Measurements from ENCODE around the gene LPIN1. TPM values are rescaled to one million over a fixed set of nuclear protein-coding genes. Genes with fewer than 3 reads are reported as not detected.

LPIN1 gene
- total and polyA plus RNA-seq, 4 experiments from 2014 or later = 13.3 to 83.9 (median 51.5) TPM

GRCh38 chr2:11829324-11829946 is 83.0 kb downstream of the LPIN1 start:
- Mint-ChIP-seq H3K36me3 (peaks cover 15 to 28% of the 10 kb centered on the region in 2 donors), H3K9me3 (peaks cover 0 to 10% (median 6%) of the 10 kb centered on the region in 8 donors), H3K4me1 (peaks cover 23 to 45% (median 36%) of the 10 kb centered on the region in 4 donors), H3K4me3 (peak overlapping the region; percentile 83 to 92 (median 85)), H3K27ac (peak overlapping the region; percentile 34 to 90 (median 67)), H3K27me3 (no peaks in the 10 kb centered on the region)
- DNase-seq = peak; percentile 36 to 68 (median 50)
- intact Hi-C loops (cut with micrococcal nuclease) = loop anchor here (1.0 kb wide), 3 partner anchors 887 to 1178 kb away; partner anchors contain the start of gene TRIB2
- Histone ChIP-seq H3K27ac (ENCODE audit: low read depth, low read length) (no peak overlapping the region), H3K4me1 (ENCODE audit: insufficient read depth, low read length) (peaks cover 28% of the 10 kb centered on the region), H3K36me3 (ENCODE audit: insufficient read depth, low read length) (peaks cover 17% of the 10 kb centered on the region), H3K9me3 (ENCODE audit: control insufficient read depth in 1 of 2, low read length in 2 of 2) (peaks cover 0 to 2% of the 10 kb centered on the region in 2 donors), H3K27me3 (ENCODE audit: insufficient read depth, low read length) (no peaks in the 10 kb centered on the region), H3K4me3 (ENCODE audit: low read length in 2 of 2) (peak overlapping the region; percentile 52 to 53)
- POLR2A ChIA-PET (ENCODE audit: partially characterized antibody) = interaction anchor here (0.7 to 2.7 kb wide), 6 partner anchors 29 to 1068 kb away, joined by 3 to 12 read pairs (median 3); partner anchors contain the start of gene TRIB2
- CTCF ChIA-PET (ENCODE audit: partially characterized antibody) = interaction anchor here (0.7 to 6.0 kb wide), 16 partner anchors 27 to 1178 kb away, joined by 3 to 74 read pairs (median 4); partner anchors contain the start of gene TRIB2

GRCh38 chr2:11829947-11830707 is 83.7 kb downstream of the LPIN1 start:
- Histone ChIP-seq H3K36me3 (ENCODE audit: insufficient read depth, low read length) (peaks cover 11% of the 10 kb centered on the region), H3K27ac (ENCODE audit: low read depth, low read length) (no peak overlapping the region), H3K4me3 (ENCODE audit: low read length in 2 of 2) (peak overlapping the region; percentile 52 to 53), H3K9me3 (ENCODE audit: control insufficient read depth in 1 of 2, low read length in 2 of 2) (peaks cover 0 to 3% of the 10 kb centered on the region in 2 donors), H3K4me1 (ENCODE audit: insufficient read depth, low read length) (peaks cover 28% of the 10 kb centered on the region), H3K27me3 (ENCODE audit: insufficient read depth, low read length) (no peaks in the 10 kb centered on the region)
- Mint-ChIP-seq H3K4me1 (peaks cover 23 to 45% (median 36%) of the 10 kb centered on the region in 4 donors), H3K9me3 (peaks cover 0 to 15% (median 11%) of the 10 kb centered on the region in 8 donors), H3K4me3 (peak overlapping the region; percentile 83 to 92 (median 85)), H3K36me3 (peaks cover 9 to 22% of the 10 kb centered on the region in 2 donors), H3K27me3 (no peaks in the 10 kb centered on the region), H3K27ac (peak overlapping the region; percentile 42 to 90 (median 82))
- ChIA-PET CTCF (ENCODE audit: partially characterized antibody) (interaction anchor here (0.7 to 6.0 kb wide), 12 partner anchors 31 to 1178 kb away, joined by 3 to 74 read pairs (median 4); partner anchors contain the start of gene TRIB2), POLR2A (ENCODE audit: partially characterized antibody) (interaction anchor here (0.7 to 2.7 kb wide), 5 partner anchors 30 to 1067 kb away, joined by 3 to 12 read pairs (median 3); partner anchors contain the start of gene TRIB2)
- intact Hi-C loops (cut with micrococcal nuclease) = loop anchor here (1.0 kb wide), 4 partner anchors 33 to 1177 kb away; partner anchors contain the start of gene TRIB2
- DNase-seq = peak; percentile 62 to 76 (median 68)

GRCh38 chr2:11830708-11831301 is 84.4 kb downstream of the LPIN1 start:
- ChIA-PET CTCF (ENCODE audit: partially characterized antibody) (interaction anchor here (1.9 to 6.0 kb wide), 5 partner anchors 31 to 1177 kb away, joined by 4 to 74 read pairs (median 25); partner anchors contain the start of gene TRIB2), POLR2A (ENCODE audit: partially characterized antibody) (interaction anchor here (0.8 to 1.2 kb wide), 2 partner anchors 30 to 1066 kb away, joined by 3 read pairs; no protein-coding TSS in a partner anchor)
- Histone ChIP-seq H3K4me1 (ENCODE audit: insufficient read depth, low read length) (peaks cover 28% of the 10 kb centered on the region), H3K27me3 (ENCODE audit: insufficient read depth, low read length) (no peaks in the 10 kb centered on the region), H3K9me3 (ENCODE audit: control insufficient read depth in 1 of 2, low read length in 2 of 2) (peaks cover 0 to 3% of the 10 kb centered on the region in 2 donors), H3K27ac (ENCODE audit: low read depth, low read length) (no peak overlapping the region), H3K36me3 (ENCODE audit: insufficient read depth, low read length) (peaks cover 5% of the 10 kb centered on the region), H3K4me3 (ENCODE audit: low read length in 2 of 2) (peak overlapping the region; percentile 34 to 40)
- Mint-ChIP-seq H3K9me3 (peaks cover 0 to 19% (median 11%) of the 10 kb centered on the region in 8 donors), H3K27me3 (no peaks in the 10 kb centered on the region), H3K36me3 (peaks cover 9 to 16% of the 10 kb centered on the region in 2 donors), H3K4me1 (peaks cover 23 to 45% (median 36%) of the 10 kb centered on the region in 4 donors), H3K4me3 (peak overlapping the region; percentile 83 to 92 (median 85)), H3K27ac (peak overlapping the region in 6 of 7 donors; percentile 67 to 90 (median 83))
- DNase-seq = no peak
- intact Hi-C loops (cut with micrococcal nuclease) = loop anchor here (1.0 kb wide), 1 partner anchor 32 kb away; no protein-coding TSS in a partner anchor

GRCh38 chr2:11831415-11831814 is 85.0 kb downstream of the LPIN1 start:
- no peaks in the 10 kb centered on the region for H3K36me3 ChIP-seq (ENCODE audit: insufficient read depth, low read length)
- no peaks in the 10 kb centered on the region for H3K27me3 ChIP-seq (ENCODE audit: insufficient read depth, low read length)
- Mint-ChIP-seq H3K9me3 (peaks cover 0 to 19% (median 11%) of the 10 kb centered on the region in 8 donors), H3K4me1 (peaks cover 23 to 45% (median 36%) of the 10 kb centered on the region in 4 donors), H3K4me3 (peak overlapping the region in 3 of 8 donors; percentile 8 to 34 (median 23)), H3K27ac (peak overlapping the region in 1 of 7 donors; percentile 32), H3K36me3 (peaks cover 9 to 15% of the 10 kb centered on the region in 2 donors), H3K27me3 (no peaks in the 10 kb centered on the region)
- no peak overlapping the region for H3K4me3 ChIP-seq (ENCODE audit: low read length in 2 of 2)
- POLR2A ChIA-PET (ENCODE audit: partially characterized antibody) = no interaction called here
- intact Hi-C loops (cut with micrococcal nuclease) = no loop called here
- CTCF ChIA-PET (ENCODE audit: partially characterized antibody) = interaction anchor here (1.9 to 2.9 kb wide), 3 partner anchors 30 to 1176 kb away, joined by 4 to 11 read pairs (median 7); no protein-coding TSS in a partner anchor
- peaks cover 0 to 3% of the 10 kb centered on the region in 2 donors for H3K9me3 ChIP-seq (ENCODE audit: control insufficient read depth in 1 of 2, low read length in 2 of 2)
- peaks cover 28% of the 10 kb centered on the region for H3K4me1 ChIP-seq (ENCODE audit: insufficient read depth, low read length)
- DNase-seq = no peak
- H3K27ac ChIP-seq (ENCODE audit: low read depth, low read length) = no peak overlapping the region

GRCh38 chr2:11832531-11832930 is 86.1 kb downstream of the LPIN1 start:
- H3K27ac Mint-ChIP-seq = no peak overlapping the region
- ChIA-PET CTCF (ENCODE audit: partially characterized antibody) (interaction anchor here (0.7 to 2.9 kb wide), 4 partner anchors 31 to 1175 kb away, joined by 3 to 11 read pairs (median 4); partner anchors contain the start of gene TRIB2), POLR2A (ENCODE audit: partially characterized antibody) (no interaction called here)
- H3K4me1 Mint-ChIP-seq = peaks cover 21 to 41% (median 31%) of the 10 kb centered on the region in 4 donors
- Histone ChIP-seq H3K4me1 (ENCODE audit: insufficient read depth, low read length) (peaks cover 28% of the 10 kb centered on the region), H3K9me3 (ENCODE audit: control insufficient read depth in 1 of 2, low read length in 2 of 2) (peaks cover 0 to 3% of the 10 kb centered on the region in 2 donors), H3K36me3 (ENCODE audit: insufficient read depth, low read length) (no peaks in the 10 kb centered on the region), H3K27me3 (ENCODE audit: insufficient read depth, low read length) (no peaks in the 10 kb centered on the region), H3K27ac (ENCODE audit: low read depth, low read length) (no peak overlapping the region), H3K4me3 (ENCODE audit: low read length in 2 of 2) (no peak overlapping the region)
- H3K9me3 Mint-ChIP-seq = peaks cover 0 to 19% (median 11%) of the 10 kb centered on the region in 8 donors
- peak overlapping the region in 1 of 8 donors; percentile 43 for H3K4me3 Mint-ChIP-seq
- intact Hi-C loops (cut with micrococcal nuclease) = no loop called here
- H3K27me3 Mint-ChIP-seq = no peaks in the 10 kb centered on the region
- DNase-seq = no peak
- peaks cover 4% of the 10 kb centered on the region in 2 donors for H3K36me3 Mint-ChIP-seq

- Mint-ChIP-seq H3K4me3 (no peak overlapping the region), H3K9me3 (peaks cover 0 to 19% (median 11%) of the 10 kb centered on the region in 8 donors), H3K27me3 (peaks cover 1 to 3% of the 10 kb centered on the region in 2 donors), H3K4me1 (peaks cover 19 to 38% (median 29%) of the 10 kb centered on the region in 4 donors), H3K36me3 (peaks cover 0 to 4% of the 10 kb centered on the region in 2 donors), H3K27ac (peak overlapping the region in 1 of 7 donors; percentile 19)
- intact Hi-C loops (cut with micrococcal nuclease) = no loop called here
- Histone ChIP-seq H3K27ac (ENCODE audit: low read depth, low read length) (no peak overlapping the region), H3K4me1 (ENCODE audit: insufficient read depth, low read length) (peaks cover 28% of the 10 kb centered on the region), H3K27me3 (ENCODE audit: insufficient read depth, low read length) (no peaks in the 10 kb centered on the region), H3K9me3 (ENCODE audit: control insufficient read depth in 1 of 2, low read length in 2 of 2) (peaks cover 0 to 3% of the 10 kb centered on the region in 2 donors), H3K36me3 (ENCODE audit: insufficient read depth, low read length) (no peaks in the 10 kb centered on the region), H3K4me3 (ENCODE audit: low read length in 2 of 2) (no peak overlapping the region)
- no peak for DNase-seq
- POLR2A ChIA-PET (ENCODE audit: partially characterized antibody) = no interaction called here
- CTCF ChIA-PET (ENCODE audit: partially characterized antibody) = interaction anchor here (1.7 to 2.9 kb wide), 3 partner anchors 30 to 1173 kb away, joined by 4 to 11 read pairs (median 4); no protein-coding TSS in a partner anchor
Measured at GRCh38 chr2:11833601-11834000, 87.2 kb downstream of the LPIN1 start.
